Natural killer cell treated with Interleukin-12 subunit alpha and Interleukin-12 subunit beta and Interleukin-15 and Interleukin-18, amount 100 ng/mL, for 72 hours (primary cell): ENCODE results near the gene LAMP5. TPM values are rescaled to one million over a fixed set of nuclear protein-coding genes. Genes with fewer than 3 reads are reported as not detected.

ENCODE experiments used
- ATAC-seq, 2 donors: fragments of 150-1000 bp; cut with Tn5 transposase in 1 of 2; sonication (Bioruptor Pico), chemical (Tn5 transposase) in 1 of 2; 2 replicates each; pipeline ENCODE4 v1.10.0; 2021
- DNase-seq: peaks from one replicate; pipeline ENCODE4 v3.0.0; 2022; ENCODE audit warnings: low spot score
- H3K27ac Mint-ChIP-seq, 2 donors: 1 replicate in 1 of 2; 2 replicates in 1 of 2; pipeline ENCODE4 v1.8.0; 2022; ENCODE audit warnings: mixed read lengths in 2 of 2, mild to moderate bottlenecking in 1 of 2, moderate library complexity in 1 of 2
- H3K27me3 Mint-ChIP-seq, 2 donors: 1 replicate in 1 of 2; 2 replicates in 1 of 2; pipeline ENCODE4 v1.8.0; 2022; ENCODE audit warnings: mixed read lengths in 2 of 2
- H3K36me3 Mint-ChIP-seq: one replicate; pipeline ENCODE4 v1.8.0; 2022; ENCODE audit warnings: mixed read lengths
- H3K4me1 Mint-ChIP-seq, 2 donors: 1 replicate in 1 of 2; 2 replicates in 1 of 2; pipeline ENCODE4 v1.8.0; 2022; ENCODE audit warnings: low read depth in 2 of 2, mixed read lengths in 2 of 2, mild to moderate bottlenecking in 1 of 2
- H3K4me3 Mint-ChIP-seq: one replicate; pipeline ENCODE4 v1.8.0; 2022; ENCODE audit warnings: mixed read lengths
- H3K9me3 Mint-ChIP-seq: 2 replicates; pipeline ENCODE4 v1.8.0; 2022; ENCODE audit warnings: mixed read lengths
- total RNA-seq, 2 donors: library from RNA; stranded (reverse); gene quantifications; one replicate each; pipeline ENCODE4 v1.2.3, GENCODE V29; 2022

Gene LAMP5, protein sequence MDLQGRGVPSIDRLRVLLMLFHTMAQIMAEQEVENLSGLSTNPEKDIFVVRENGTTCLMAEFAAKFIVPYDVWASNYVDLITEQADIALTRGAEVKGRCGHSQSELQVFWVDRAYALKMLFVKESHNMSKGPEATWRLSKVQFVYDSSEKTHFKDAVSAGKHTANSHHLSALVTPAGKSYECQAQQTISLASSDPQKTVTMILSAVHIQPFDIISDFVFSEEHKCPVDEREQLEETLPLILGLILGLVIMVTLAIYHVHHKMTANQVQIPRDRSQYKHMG
- not detected for total RNA-seq

GRCh38 chr20:9514461-9515213, at the start of gene LAMP5:
TSS of gene LAMP5 (plus strand) at chr20:9514590. CDS start at chr20:9514853, 263 bp downstream.
- Mint-ChIP-seq H3K27me3 (peaks cover 26 to 30% of the 10 kb centered on the region in 2 donors), H3K9me3 (no peaks in the 10 kb centered on the region), H3K4me3 (no peak within 1 kb of the TSS), H3K4me1 (no peaks in the 10 kb centered on the region), H3K27ac (no peak within 1 kb of the TSS), H3K36me3 (no peaks in the 10 kb centered on the region)
- DNase-seq (no peak), ATAC-seq (no peak)

GRCh38 chr20:9467995-9468394, 46.4 kb upstream of the LAMP5 start:
- Mint-ChIP-seq H3K9me3 (peaks cover 15% of the 10 kb centered on the region), H3K27me3 (no peaks in the 10 kb centered on the region), H3K27ac (no peak overlapping the region), H3K4me1 (no peaks in the 10 kb centered on the region), H3K4me3 (no peak overlapping the region), H3K36me3 (no peaks in the 10 kb centered on the region)
- DNase-seq (no peak), ATAC-seq (no peak)

DNA sequence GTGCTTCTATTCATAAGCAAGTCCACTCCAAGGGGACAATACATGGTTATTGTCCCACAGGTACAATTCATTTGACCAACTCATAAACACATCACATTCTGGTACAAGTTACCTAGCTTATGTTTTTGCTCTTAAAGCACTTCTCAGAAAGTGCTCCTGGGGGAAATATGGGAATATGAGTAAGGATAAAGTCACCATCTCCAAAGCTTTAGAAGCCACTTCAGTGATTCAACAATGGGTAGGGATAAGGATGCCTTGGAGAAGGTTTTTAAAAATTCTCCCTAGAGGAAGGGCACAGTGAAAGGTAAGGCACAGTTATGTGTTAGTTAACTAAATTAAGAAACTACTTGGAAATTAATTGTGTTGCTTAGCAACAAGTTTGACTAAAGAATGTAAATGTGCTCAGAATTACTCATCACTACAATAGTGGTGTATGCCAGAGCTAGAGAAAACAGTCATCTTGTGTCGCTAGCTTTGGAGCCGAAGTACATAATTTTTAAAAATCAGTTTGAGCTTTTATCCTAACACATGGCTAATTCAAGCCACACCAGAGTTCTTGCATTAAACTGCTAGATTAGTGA, 39.5 kb upstream of the LAMP5 start:
- H3K9me3 Mint-ChIP-seq, result no peaks in the 10 kb centered on the region
- no peak for ATAC-seq
- no peak for DNase-seq
- no peaks in the 10 kb centered on the region for H3K4me1 Mint-ChIP-seq
- H3K27me3 Mint-ChIP-seq, result no peaks in the 10 kb centered on the region
- no peak overlapping the region for H3K4me3 Mint-ChIP-seq
- no peak overlapping the region for H3K27ac Mint-ChIP-seq
- no peaks in the 10 kb centered on the region for H3K36me3 Mint-ChIP-seq

- DNase-seq, result no peak
- no peak overlapping the region for H3K4me3 Mint-ChIP-seq
Observed at GRCh38 chr20:9475456-9475855, 38.9 kb upstream of the LAMP5 start.

DNA sequence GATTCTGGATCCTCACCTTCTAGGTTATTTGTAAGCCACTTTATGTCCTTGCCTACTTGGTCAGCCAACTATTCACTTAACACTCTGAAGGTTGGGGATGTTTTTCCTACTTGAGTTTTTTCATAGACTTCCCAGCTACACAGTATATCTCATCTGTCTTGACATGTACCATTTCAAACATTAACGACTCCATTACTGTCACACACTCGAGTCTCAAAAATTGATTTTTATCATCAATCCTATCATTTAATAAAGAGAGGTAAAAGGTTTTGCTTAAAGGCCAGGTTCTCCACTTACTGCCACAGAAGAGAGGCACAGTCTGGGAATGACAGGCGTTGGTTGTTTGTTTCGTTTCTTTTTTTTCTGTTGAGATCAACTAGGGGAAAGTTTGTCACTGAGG, 38.2 kb upstream of the LAMP5 start:
- Mint-ChIP-seq H3K27ac (no peak overlapping the region), H3K4me3 (no peak overlapping the region), H3K36me3 (no peaks in the 10 kb centered on the region), H3K27me3 (no peaks in the 10 kb centered on the region), H3K4me1 (no peaks in the 10 kb centered on the region), H3K9me3 (no peaks in the 10 kb centered on the region)
- DNase-seq (no peak), ATAC-seq (no peak)

More at GRCh38 chr20:9475456-9475855, 38.9 kb upstream of the LAMP5 start:
- no peaks in the 10 kb centered on the region for H3K9me3 Mint-ChIP-seq
- ATAC-seq, result no peak
- no peaks in the 10 kb centered on the region for H3K36me3 Mint-ChIP-seq
- H3K4me1 Mint-ChIP-seq, result no peaks in the 10 kb centered on the region
- H3K27me3 Mint-ChIP-seq, result no peaks in the 10 kb centered on the region
- no peak overlapping the region for H3K27ac Mint-ChIP-seq

GRCh38 chr20:9476637-9477036, 37.8 kb upstream of the LAMP5 start:
- Mint-ChIP-seq H3K4me3 (no peak overlapping the region), H3K27ac (no peak overlapping the region), H3K36me3 (no peaks in the 10 kb centered on the region), H3K27me3 (no peaks in the 10 kb centered on the region), H3K4me1 (no peaks in the 10 kb centered on the region), H3K9me3 (no peaks in the 10 kb centered on the region)
- DNase-seq, result no peak
- no peak for ATAC-seq

DNA sequence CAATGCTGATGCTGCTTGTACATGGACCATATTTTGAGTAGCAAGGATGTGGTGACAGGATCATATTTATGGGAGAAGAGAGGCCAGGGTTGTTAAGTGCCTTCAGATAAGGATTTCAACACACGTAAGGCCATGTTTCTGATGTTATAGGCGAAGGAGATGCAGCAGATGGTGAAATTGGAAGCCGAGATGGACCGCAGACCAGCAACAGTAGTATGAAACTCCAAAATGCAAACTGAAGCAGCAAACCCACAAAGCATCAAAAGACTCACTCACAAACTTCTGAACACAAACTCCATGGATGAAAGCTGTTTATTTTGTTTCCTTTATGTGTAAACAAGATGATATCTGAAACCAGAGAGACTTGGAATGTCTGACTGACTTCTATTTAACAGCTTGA, 35.6 kb upstream of the LAMP5 start:
- peaks cover 5% of the 10 kb centered on the region for H3K9me3 Mint-ChIP-seq
- ATAC-seq (no peak), DNase-seq (no peak)
- no peak overlapping the region for H3K4me3 Mint-ChIP-seq
- no peaks in the 10 kb centered on the region for H3K36me3 Mint-ChIP-seq
- H3K4me1 Mint-ChIP-seq, result no peaks in the 10 kb centered on the region
- H3K27me3 Mint-ChIP-seq, result no peaks in the 10 kb centered on the region
- no peak overlapping the region for H3K27ac Mint-ChIP-seq

GRCh38 chr20:9480066-9480465, 34.3 kb upstream of the LAMP5 start:
- Mint-ChIP-seq H3K4me1 (no peaks in the 10 kb centered on the region), H3K36me3 (no peaks in the 10 kb centered on the region), H3K9me3 (peaks cover 5% of the 10 kb centered on the region), H3K4me3 (no peak overlapping the region), H3K27me3 (no peaks in the 10 kb centered on the region), H3K27ac (no peak overlapping the region)
- ATAC-seq (no peak), DNase-seq (no peak)

- ATAC-seq, result no peak
- H3K4me3 Mint-ChIP-seq, result no peak overlapping the region
- no peak for DNase-seq
Observed at GRCh38 chr20:9482180-9482579, 32.2 kb upstream of the LAMP5 start.

DNA sequence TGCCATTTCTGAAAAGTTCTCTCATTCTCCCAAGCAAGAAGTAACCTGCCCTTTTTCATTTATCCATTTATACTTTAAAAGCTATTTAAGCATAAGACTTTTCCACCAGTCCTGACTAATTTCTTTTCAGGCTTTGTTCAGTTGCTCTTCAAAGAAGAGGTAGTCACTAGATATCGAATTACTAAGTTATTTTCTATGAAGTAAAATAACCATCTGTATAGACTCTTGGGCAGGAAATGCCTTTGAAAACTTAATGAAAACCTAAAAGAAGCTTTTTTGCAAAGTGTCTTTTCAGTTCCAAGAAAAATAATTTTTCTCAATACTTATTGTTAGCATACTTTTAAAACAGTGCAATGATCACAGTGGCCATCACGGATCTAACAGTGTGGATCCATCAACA, 31.3 kb upstream of the LAMP5 start:
- no peak overlapping the region for H3K27ac Mint-ChIP-seq
- DNase-seq, result no peak
- no peaks in the 10 kb centered on the region for H3K4me1 Mint-ChIP-seq
- H3K27me3 Mint-ChIP-seq, result no peaks in the 10 kb centered on the region
- no peak for ATAC-seq
- H3K9me3 Mint-ChIP-seq, result peaks cover 8% of the 10 kb centered on the region
- no peaks in the 10 kb centered on the region for H3K36me3 Mint-ChIP-seq
- H3K4me3 Mint-ChIP-seq, result no peak overlapping the region

More at GRCh38 chr20:9482180-9482579, 32.2 kb upstream of the LAMP5 start:
- Mint-ChIP-seq H3K36me3 (no peaks in the 10 kb centered on the region), H3K9me3 (peaks cover 8% of the 10 kb centered on the region), H3K27me3 (no peaks in the 10 kb centered on the region), H3K27ac (no peak overlapping the region), H3K4me1 (no peaks in the 10 kb centered on the region)

GRCh38 chr20:9485614-9486340, 28.6 kb upstream of the LAMP5 start:
- no peaks in the 10 kb centered on the region for H3K36me3 Mint-ChIP-seq
- ATAC-seq (no peak), DNase-seq (no peak)
- no peaks in the 10 kb centered on the region for H3K4me1 Mint-ChIP-seq
- peaks cover 13% of the 10 kb centered on the region for H3K9me3 Mint-ChIP-seq
- peaks cover 0 to 2% of the 10 kb centered on the region in 2 donors for H3K27me3 Mint-ChIP-seq
- H3K4me3 Mint-ChIP-seq, result no peak overlapping the region
- H3K27ac Mint-ChIP-seq, result no peak overlapping the region

- Mint-ChIP-seq H3K4me3 (no peak overlapping the region), H3K9me3 (peaks cover 13% of the 10 kb centered on the region), H3K27ac (no peak overlapping the region), H3K36me3 (no peaks in the 10 kb centered on the region), H3K4me1 (no peaks in the 10 kb centered on the region), H3K27me3 (peaks cover 0 to 2% of the 10 kb centered on the region in 2 donors)
- no peak for DNase-seq
- no peak for ATAC-seq
Observed at GRCh38 chr20:9487231-9487630, 27.2 kb upstream of the LAMP5 start.

GRCh38 chr20:9488063-9488462, 26.3 kb upstream of the LAMP5 start:
- DNase-seq, result no peak
- H3K27me3 Mint-ChIP-seq, result peaks cover 0 to 2% of the 10 kb centered on the region in 2 donors
- no peak overlapping the region for H3K27ac Mint-ChIP-seq
- H3K9me3 Mint-ChIP-seq, result peaks cover 11% of the 10 kb centered on the region
- H3K4me1 Mint-ChIP-seq, result no peaks in the 10 kb centered on the region
- no peak overlapping the region for H3K4me3 Mint-ChIP-seq
- H3K36me3 Mint-ChIP-seq, result no peaks in the 10 kb centered on the region
- no peak for ATAC-seq

GRCh38 chr20:9490161-9490560, 24.2 kb upstream of the LAMP5 start:
- Mint-ChIP-seq H3K9me3 (peaks cover 15% of the 10 kb centered on the region), H3K36me3 (no peaks in the 10 kb centered on the region), H3K27ac (no peak overlapping the region), H3K27me3 (peaks cover 0 to 2% of the 10 kb centered on the region in 2 donors), H3K4me3 (no peak overlapping the region), H3K4me1 (no peaks in the 10 kb centered on the region)
- no peak for ATAC-seq
- no peak for DNase-seq
